Endometrial microvascular endothelial cells (primary cell): ENCODE measurements around the gene SLX9. TPM values are rescaled to one million over a fixed set of nuclear protein-coding genes. Genes with fewer than 3 reads are reported as not detected.

Experiments
- in situ Hi-C: cut with HindIII; loops from 2 replicates; pipeline ENCODE4 v1.10.0; 2017; ENCODE audit warnings: low sequenced_read_pairs, low pct_unique_long_range_greater_than_20kb; ENCODE audit errors: inconsistent ontology term
- total RNA-seq: library from RNA; depleted of rRNA; stranded (reverse); fragments of >200 nt; gene quantifications from one replicate; pipeline ENCODE4 v1.2.3, GENCODE V29; 2015; ENCODE audit errors: inconsistent ontology term

The SLX9 gene
- 33.3 TPM for total RNA-seq

- in situ Hi-C loops = loop anchor here (25.0 kb wide), 1 partner anchor 198 kb away; no protein-coding TSS in a partner anchor
These were observed at the start of gene SLX9 for GRCh38 chr21:44939532-44940115. TSS of gene SLX9 (plus strand) at chr21:44940029. CDS start at chr21:44940058, 29 bp downstream.

GRCh38 chr21:44890338-44890931 lies 49.4 kb upstream of the SLX9 start:
- in situ Hi-C loops = no loop called here

- in situ Hi-C loops = no loop called here
These were observed 48.8 kb upstream of the SLX9 start for GRCh38 chr21:44890961-44891541.

GRCh38 chr21:44891631-44892031 lies 48.2 kb upstream of the SLX9 start:
- in situ Hi-C loops = no loop called here

GRCh38 chr21:44892095-44892494 lies 47.7 kb upstream of the SLX9 start:
- in situ Hi-C loops = no loop called here

- in situ Hi-C loops = no loop called here
These were observed 47.1 kb upstream of the SLX9 start for GRCh38 chr21:44892536-44893277.

GRCh38 chr21:44893278-44893556 lies 46.6 kb upstream of the SLX9 start:
- in situ Hi-C loops = no loop called here

GRCh38 chr21:44893948-44894656 lies 45.7 kb upstream of the SLX9 start:
- in situ Hi-C loops = no loop called here

GRCh38 chr21:44894687-44895302 lies 45.0 kb upstream of the SLX9 start:
- in situ Hi-C loops = no loop called here

- in situ Hi-C loops = no loop called here
These were observed 44.0 kb upstream of the SLX9 start for GRCh38 chr21:44895859-44896258.

- in situ Hi-C loops = no loop called here
These were observed 43.1 kb upstream of the SLX9 start for GRCh38 chr21:44896561-44897286.

GRCh38 chr21:44897326-44898010 lies 42.4 kb upstream of the SLX9 start:
- in situ Hi-C loops = no loop called here

- in situ Hi-C loops = no loop called here
These were observed 41.8 kb upstream of the SLX9 start for GRCh38 chr21:44898011-44898488.

GRCh38 chr21:44898851-44899767 lies 40.7 kb upstream of the SLX9 start:
- in situ Hi-C loops = no loop called here

- in situ Hi-C loops = no loop called here
These were observed 39.9 kb upstream of the SLX9 start for GRCh38 chr21:44899768-44900558.
